Stomach (tissue), 4 donors: ENCODE data around the gene SWI5.

Experiments
- CTCF ChIP-seq, 7 experiments: fragments of 450-650 bp in 4 of 7; fragments of 200-600 bp in 3 of 7; sonication (generic) in 3 of 7; IDR thresholded peaks; one replicate each; pipeline ENCODE4 v1.5.1; 2016 to 2019; ENCODE audit warnings: antibody characterized with exemption in 7 of 7, control low read depth in 2 of 7, mild to moderate bottlenecking in 1 of 7
- EP300 ChIP-seq: sonication (generic); formaldehyde crosslinking; IDR thresholded peaks from one replicate; pipeline ENCODE4 v1.6.1; 2017; ENCODE audit warnings: antibody characterized with exemption
- POLR2A ChIP-seq, 4 donors: fragments of 450-650 bp; IDR thresholded peaks; one replicate each; pipeline ENCODE4 v1.6.1; 2016; ENCODE audit warnings: antibody characterized with exemption in 4 of 4, control low read depth in 2 of 4, mild to moderate bottlenecking in 1 of 4, moderate library complexity in 1 of 4
- POLR2AphosphoS5 ChIP-seq, 3 donors: sonication (generic); formaldehyde crosslinking; IDR thresholded peaks; one replicate each; pipeline ENCODE4 v1.6.1; 2016; ENCODE audit warnings: antibody characterized with exemption in 3 of 3

- no peak for TF ChIP-seq CTCF (IDR thresholded peaks at IDR 0.05)
- no peak for TF ChIP-seq POLR2AphosphoS5 (IDR thresholded peaks at IDR 0.05)
- no peak for TF ChIP-seq POLR2A (IDR thresholded peaks at IDR 0.05)
- TF ChIP-seq EP300 = no peak
Observed at GRCh38 chr9:128231638-128232527, 44.2 kb upstream of the SWI5 start.
